Kidney glomerular epithelial cell (primary cell): ENCODE data around the gene TXNDC12.
"Not testable (repeated sequence)": the region's sequence is repeated elsewhere in the genome, so short reads cannot be mapped to it uniquely, and the experiment has no call there.

ENCODE experiments used
- DNase-seq: peaks from one replicate; lab custom pipeline; 2025; lab: John Stamatoyannopoulos, UW

Gene TXNDC12

DNA sequence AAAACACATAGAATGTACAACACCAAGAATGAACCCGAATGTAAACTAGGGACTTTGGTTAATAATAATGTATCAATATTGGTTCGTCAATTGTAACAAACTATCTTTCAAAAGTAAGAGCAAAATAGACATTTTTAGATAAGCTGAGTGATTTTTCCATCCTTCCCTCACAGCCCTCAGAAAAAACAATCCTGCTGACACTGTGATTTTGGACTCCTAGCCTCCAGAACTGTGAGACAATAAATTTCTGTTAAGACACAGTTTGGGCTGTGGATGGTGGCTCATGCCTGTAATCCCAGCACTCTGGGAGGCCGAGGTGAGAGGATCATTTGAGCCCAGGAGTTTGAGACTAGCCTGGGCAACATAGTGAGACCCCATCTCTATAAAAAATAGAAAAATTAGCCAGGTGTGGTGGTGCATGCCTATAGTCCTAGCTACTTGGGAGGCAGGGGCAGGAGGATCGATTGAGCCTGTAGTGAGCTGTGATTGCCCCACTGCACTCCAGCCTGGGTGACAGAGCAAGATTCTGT, 9.3 kb downstream of the TXNDC12 start:
- DNase-seq, result not testable (repeated sequence)

DNA sequence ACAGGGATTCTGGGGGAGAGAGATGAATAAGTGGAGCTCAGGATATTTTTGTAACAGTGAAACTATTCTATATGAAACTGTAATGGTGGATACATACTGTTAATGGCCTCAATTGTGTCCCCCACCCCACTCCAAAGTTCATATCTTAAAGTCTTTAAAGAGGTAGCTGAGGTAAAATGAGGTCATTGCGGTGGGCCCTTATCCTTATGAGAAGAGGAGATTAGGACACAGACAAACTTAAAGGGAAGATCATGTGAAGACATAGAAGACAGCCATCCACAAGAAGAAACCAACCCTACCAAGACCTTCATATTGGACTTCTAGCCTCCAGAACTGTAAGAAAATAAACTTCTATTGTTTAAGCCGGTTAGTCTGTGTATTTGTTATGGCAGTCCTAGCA, 9.8 kb downstream of the TXNDC12 start:
- DNase-seq, result no peak

DNA sequence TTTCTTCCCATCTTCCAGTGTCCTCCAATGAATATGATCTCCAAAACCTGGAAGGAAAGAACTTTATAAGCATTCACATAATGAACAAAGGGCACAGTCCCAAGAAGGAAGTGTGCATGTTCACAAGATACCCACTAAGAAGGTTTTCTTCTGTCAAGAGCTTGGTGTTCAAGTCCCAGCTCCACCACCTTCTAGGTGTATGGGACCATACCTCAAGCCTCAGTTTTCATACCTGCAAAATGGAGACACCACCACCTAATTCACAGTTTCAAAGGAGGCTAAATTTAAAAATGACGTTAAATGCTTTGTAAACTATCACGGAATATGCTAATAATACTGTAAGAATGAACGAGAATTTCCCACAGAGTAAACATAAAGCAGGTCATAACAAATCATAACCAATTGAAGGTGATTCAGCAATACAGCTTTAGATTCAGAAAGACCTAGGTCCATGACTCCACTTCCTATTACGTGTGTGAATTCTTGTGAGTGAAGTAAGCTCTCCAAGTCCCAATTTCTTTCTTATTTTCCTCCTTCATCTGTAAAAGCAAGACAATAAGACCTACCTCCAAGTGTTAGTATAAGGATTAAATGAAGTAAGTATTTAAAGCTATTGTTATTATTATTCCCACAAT, 13.3 kb downstream of the TXNDC12 start:
- no peak for DNase-seq

DNA sequence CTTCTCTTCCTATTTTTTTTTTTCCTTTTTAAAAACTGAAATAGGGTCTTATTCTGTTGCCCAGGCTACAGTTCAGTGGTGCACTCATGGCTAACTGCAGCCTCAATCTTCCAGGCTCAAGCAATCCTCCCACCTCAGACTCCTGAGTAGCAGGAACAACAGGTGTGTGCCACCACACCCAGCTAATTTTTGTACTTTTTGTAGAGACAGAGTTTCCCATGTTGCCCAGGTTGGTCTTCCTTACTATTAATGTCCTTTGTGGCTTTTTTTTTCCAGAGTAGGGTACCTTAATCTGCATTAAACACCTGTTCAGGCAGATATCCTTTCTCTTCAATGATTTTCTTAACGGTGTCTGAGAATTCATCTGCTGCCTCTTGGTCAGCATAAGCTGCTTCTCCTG, 17.1 kb downstream of the TXNDC12 start:
- DNase-seq, result no peak

DNA sequence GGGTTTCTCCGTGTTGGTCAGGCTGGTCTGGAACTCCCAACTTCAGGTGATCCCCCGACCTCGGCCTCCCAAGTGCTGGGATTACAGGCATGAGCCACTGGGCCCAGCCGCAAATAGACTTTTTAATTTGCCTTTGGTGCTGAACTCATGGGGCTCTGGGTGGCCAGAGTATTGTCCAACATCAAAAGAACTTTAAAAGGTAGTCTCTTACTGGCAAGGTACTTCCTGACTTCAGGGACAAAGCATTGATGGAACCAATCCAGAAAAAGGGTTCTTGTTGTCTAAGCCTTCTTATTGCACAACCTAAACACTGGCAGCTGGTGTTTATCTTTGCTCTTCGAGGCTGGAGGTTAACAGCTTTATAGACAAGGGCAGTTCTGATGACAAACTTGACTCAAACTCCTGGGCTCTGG, 17.6 kb downstream of the TXNDC12 start:
- no peak for DNase-seq

DNA sequence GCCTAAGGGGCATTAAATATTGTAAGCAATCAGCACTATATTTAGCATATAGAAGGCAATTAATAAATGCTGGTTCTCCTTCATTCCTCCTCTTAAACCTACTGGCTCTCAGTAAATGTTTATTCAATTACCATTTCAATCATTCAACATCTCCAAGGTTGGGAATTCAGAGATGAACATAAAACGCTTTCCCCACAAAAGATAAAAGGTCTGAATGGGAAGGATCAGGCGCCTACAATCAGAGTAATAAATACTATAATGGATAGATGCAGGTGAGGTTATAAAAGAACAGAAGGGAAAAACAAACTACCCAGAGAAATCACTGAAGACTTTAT, 21.0 kb downstream of the TXNDC12 start:
- no peak for DNase-seq

GRCh38 chr1:52033190-52034049, 21.6 kb downstream of the TXNDC12 start, which contains the start of gene KTI12:
Gene KTI12, minus strand, starts transcription at chr1:52033810. Its CDS starts 49 bp downstream, at chr1:52033761.
- peak; percentile 77 for DNase-seq

- DNase-seq, result no peak
Measured at GRCh38 chr1:52032785-52033131, 22.2 kb downstream of the TXNDC12 start.

GRCh38 chr1:52032124-52032784, 22.7 kb downstream of the TXNDC12 start:
- DNase-seq, result peak; percentile 27

DNA sequence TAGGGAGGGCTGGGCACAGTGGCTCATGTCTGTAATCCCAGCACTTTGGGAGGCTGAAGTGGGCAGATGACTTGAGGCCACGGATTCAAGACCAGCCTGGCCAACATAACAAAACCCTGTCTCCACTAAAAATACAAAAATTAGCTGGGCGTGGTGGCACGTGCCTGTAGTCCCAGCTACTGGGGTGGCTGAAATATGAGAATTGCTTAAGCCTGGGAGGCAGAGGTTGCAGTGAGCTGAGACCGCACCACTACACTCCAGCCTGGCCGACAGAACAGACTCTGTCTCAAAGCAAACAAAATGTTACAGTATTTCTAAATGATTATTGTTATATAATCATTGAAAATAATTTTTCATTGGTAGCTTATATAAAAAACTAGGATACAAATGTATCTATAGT, 26.2 kb downstream of the TXNDC12 start:
- DNase-seq, result not testable (repeated sequence)

DNA sequence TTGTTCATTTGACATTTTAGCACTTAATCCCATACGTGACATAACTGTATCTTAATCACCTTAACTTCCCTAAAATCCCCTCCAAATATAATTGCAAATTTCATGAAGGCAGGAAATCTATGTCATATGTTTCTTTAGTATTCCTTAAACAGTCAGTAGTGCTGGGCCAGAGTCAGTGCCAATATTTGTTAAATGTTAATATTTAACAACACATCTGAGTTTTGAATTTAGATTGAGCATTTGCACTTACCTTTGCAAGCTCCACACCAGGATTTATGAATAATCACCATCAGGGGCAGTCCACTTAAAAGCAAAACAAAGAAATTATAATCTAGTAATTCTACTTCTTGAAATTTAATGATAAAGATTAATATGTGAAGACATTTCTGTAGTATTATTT, 26.7 kb downstream of the TXNDC12 start:
- DNase-seq, result no peak

DNA sequence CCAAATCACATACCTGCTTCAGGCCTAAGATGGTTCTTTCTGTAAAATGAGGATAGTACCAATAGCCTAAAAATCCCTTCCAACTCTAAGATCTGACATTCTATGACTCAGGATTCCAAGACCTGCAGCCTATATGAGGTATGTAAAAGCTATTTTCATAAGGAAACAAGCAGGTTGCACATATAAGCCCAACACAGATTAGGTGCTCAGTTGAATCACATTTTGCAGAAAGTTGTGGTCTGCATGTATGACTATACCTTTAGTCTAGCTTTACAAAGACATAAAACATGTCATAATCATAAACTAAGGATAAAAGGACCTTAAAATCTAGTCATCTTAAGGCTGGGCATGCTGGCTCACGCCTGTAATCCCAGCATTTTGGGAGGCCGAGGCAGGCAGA, 28.7 kb downstream of the TXNDC12 start:
- DNase-seq, result no peak

DNA sequence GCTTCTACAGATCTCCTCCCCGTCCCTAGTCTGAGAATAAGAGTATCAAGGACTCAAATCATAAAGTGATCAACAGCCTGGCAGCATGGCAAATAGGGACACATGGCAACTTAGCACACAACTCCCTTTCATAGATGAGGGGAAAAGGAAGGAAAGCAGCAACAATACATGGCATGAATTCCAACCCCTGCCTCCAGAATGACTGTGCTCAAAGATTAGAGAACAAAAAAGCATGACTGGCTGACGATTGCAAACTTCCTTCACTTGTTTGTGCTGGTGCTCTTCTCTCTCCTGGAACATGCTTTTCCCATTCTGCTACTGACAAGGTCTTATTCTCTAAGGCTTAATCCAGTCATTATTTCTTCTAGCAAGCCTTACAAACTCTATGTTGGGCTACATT, 32.9 kb downstream of the TXNDC12 start:
- no peak for DNase-seq

DNA sequence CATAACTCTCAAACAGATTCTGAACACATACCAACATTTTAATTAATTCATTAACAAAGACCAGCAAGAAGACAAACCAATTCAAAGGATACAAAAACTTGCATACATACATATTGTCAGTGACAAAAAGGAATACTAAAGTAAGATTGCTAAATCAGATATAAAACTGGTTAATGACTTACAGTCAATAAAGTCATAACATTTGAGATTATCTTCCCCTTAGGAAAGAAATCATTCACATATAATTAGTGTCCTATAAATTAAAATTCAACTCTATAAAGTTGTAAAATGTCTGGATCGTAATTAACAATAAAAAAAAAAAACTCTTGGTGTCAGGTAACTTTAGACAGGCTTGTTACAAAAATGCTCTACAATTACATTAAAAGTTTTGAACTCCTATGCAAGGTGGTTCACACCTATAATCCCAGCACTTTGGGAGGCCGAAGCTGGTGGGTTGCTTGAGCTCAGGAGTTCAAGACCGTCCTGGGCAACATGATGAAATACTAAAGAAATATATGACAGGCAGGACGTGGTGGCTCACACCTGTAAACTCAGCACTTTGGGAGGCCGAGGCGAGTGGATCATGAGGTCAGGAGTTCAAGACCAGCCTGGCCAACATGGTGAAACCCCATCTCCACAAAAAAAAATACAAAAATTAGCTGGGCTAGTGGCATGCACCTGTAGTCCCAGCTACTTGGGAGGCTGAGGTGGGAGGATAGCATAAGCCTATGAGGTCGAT, 46.8 kb downstream of the TXNDC12 start:
- no peak for DNase-seq

GRCh38 chr1:52007215-52008002, 47.6 kb downstream of the TXNDC12 start:
- peak; percentile 67 for DNase-seq

DNA sequence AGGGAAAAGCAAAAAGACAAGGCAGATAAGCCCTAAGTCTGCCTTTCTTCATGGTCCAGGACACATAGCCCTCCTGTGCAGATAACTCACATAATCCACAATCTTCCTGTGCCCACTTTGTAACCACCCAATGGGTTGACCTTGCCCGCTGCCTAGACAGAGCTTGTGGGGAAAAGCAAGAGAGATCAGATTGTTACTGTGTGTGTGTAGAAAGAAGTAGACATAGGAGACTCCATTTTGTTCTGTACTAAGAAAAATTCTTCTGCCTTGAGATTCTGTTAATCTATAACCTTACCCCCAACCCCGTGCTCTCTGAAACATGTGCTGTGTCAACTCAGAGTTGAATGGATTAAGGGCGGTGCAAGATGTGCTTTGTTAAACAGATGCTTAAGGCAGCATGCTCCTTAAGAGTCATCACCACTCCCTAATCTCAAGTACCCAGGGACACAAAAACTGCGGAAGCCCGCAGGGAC, 48.9 kb downstream of the TXNDC12 start:
- peak; percentile 81 for DNase-seq

- peak; percentile 97 for DNase-seq
Measured at GRCh38 chr1:52005548-52005947, 49.4 kb downstream of the TXNDC12 start.

- no peak for DNase-seq
Measured at GRCh38 chr1:52003877-52004276, 51.1 kb downstream of the TXNDC12 start.

- DNase-seq, result peak; percentile 88
Measured at GRCh38 chr1:52002038-52002917, 52.7 kb downstream of the TXNDC12 start.

GRCh38 chr1:51998701-51999100, 56.3 kb downstream of the TXNDC12 start:
- no peak for DNase-seq
